GM12878 (cell line): ENCODE results near the gene ATF3. TPM values are rescaled to one million over a fixed set of nuclear protein-coding genes. Genes with fewer than 3 reads are reported as not detected.

Source experiments
- ATAC-seq: fragments of 200-7000 bp; cut with Tn5 transposase; 3 replicates; pipeline ENCODE4 v1.9.1; 2020; ENCODE audit warnings: mild to moderate bottlenecking, moderate library complexity
- BruUV-seq: library from RNA; stranded (reverse); fragments of 400-500 nt; replicated peaks from 2 replicates; lab custom pipeline; 2021; lab: Mats Ljungman, UMichigan
- CTCF ChIA-PET: fragments of 300-600 bp; sonication (Branson Sonifier 250); formaldehyde crosslinking; extraction: SDS; loops from one replicate; lab custom pipeline; 2021; ENCODE audit warnings: inconsistent platforms; lab: Yijun Ruan, JAX
- POLR2A ChIA-PET: fragments of 350-600 bp; formaldehyde crosslinking; extraction: SDS; loops from one replicate; lab custom pipeline; 2021; ENCODE audit warnings: inconsistent platforms; lab: Charles Lee
- RAD21 ChIA-PET: fragments of 300-600 bp; sonication (Branson Sonifier 250); formaldehyde crosslinking; loops from one replicate; lab custom pipeline; 2023; ENCODE audit warnings: antibody characterized with exemption; ENCODE audit not compliant: unreplicated experiment; lab: Charles Lee
- SMC1A ChIA-PET: fragments of 300-600 bp; sonication (Branson Sonifier 250); formaldehyde crosslinking; loops from one replicate; lab custom pipeline; 2023; ENCODE audit not compliant: unreplicated experiment, uncharacterized antibody; lab: Charles Lee
- DNase-seq: peaks from one replicate; pipeline ENCODE4 v3.0.0-alpha.2; 2011; ENCODE audit warnings: low read depth, low spot score
- FAIRE-seq: peaks from 3 replicates; lab custom pipeline; 2011; peaks lifted over from hg19 to GRCh38; lab: Jason Lieb, UNC
- H2AFZ ChIP-seq: 2 replicates; pipeline ENCODE4 v1.6.0; 2011; ENCODE audit warnings: low read depth, low read length, control low read depth; ENCODE audit not compliant: control insufficient read depth
- H3K27ac ChIP-seq: 2 replicates; pipeline ENCODE4 v1.5.1; 2011; ENCODE audit warnings: control low read depth; ENCODE audit not compliant: control insufficient read depth, insufficient read depth
- H3K27me3 ChIP-seq, 2 experiments: replicated peaks in 1 of 2; 2 replicates each; pipeline versions ENCODE4 v1.6.0 to v1.6.1; 2011; ENCODE audit warnings: low read length in 1 of 2; ENCODE audit not compliant: control insufficient read depth in 2 of 2, insufficient read depth in 2 of 2
- H3K36me3 ChIP-seq, 2 experiments: 2 replicates each; pipeline ENCODE4 v1.5.1; 2011; ENCODE audit warnings: low read length in 1 of 2; ENCODE audit not compliant: control insufficient read depth in 2 of 2, insufficient read depth in 2 of 2
- H3K4me1 ChIP-seq: 2 replicates; pipeline ENCODE4 v1.6.1; 2011; ENCODE audit warnings: mild to moderate bottlenecking, low read length, moderate library complexity, mixed read lengths; ENCODE audit not compliant: control insufficient read depth, insufficient read depth
- H3K4me2 ChIP-seq: 2 replicates; pipeline ENCODE4 v1.6.0; 2011; ENCODE audit warnings: control low read depth; ENCODE audit not compliant: control insufficient read depth, insufficient read depth
- H3K4me3 ChIP-seq: fragments of 200-600 bp; sonication (generic); 2 replicates; pipeline ENCODE4 v1.5.1; 2016
- H3K79me2 ChIP-seq: 2 replicates; pipeline ENCODE4 v1.6.0; 2011; ENCODE audit warnings: low read length; ENCODE audit not compliant: control insufficient read depth, insufficient read depth
- H3K9ac ChIP-seq: 2 replicates; pipeline ENCODE4 v1.8.0; 2011; ENCODE audit warnings: low read length, control low read depth, mixed read lengths; ENCODE audit not compliant: control insufficient read depth, insufficient read depth
- H3K9me3 ChIP-seq: replicated peaks from 3 replicates; pipeline ENCODE4 v1.5.1; 2011; ENCODE audit warnings: mild to moderate bottlenecking, low read length; ENCODE audit not compliant: control insufficient read depth, insufficient read depth
- H4K20me1 ChIP-seq: 2 replicates; pipeline ENCODE4 v1.6.0; 2011; ENCODE audit not compliant: control insufficient read depth, insufficient read depth
- CHD2 ChIP-seq: IDR thresholded peaks from 2 replicates; pipeline ENCODE4 v1.6.1; 2011; ENCODE audit warnings: low read depth, low read length, improper control_type of control experiment, borderline replicate concordance
- EED ChIP-seq: sonication (generic); IDR thresholded peaks from 2 replicates; pipeline ENCODE4 v1.6.1; 2016; ENCODE audit warnings: antibody characterized with exemption, low read depth
- ESRRA ChIP-seq: IDR thresholded peaks from 2 replicates; pipeline ENCODE4 v1.6.1; 2012; ENCODE audit warnings: mild to moderate bottlenecking, low read length, improper control_type of control experiment
- JUNB ChIP-seq: IDR thresholded peaks from 2 replicates; pipeline ENCODE4 v1.6.1; 2016; ENCODE audit warnings: antibody characterized with exemption, mild to moderate bottlenecking
- JUND ChIP-seq: IDR thresholded peaks from 2 replicates; pipeline ENCODE4 v1.6.1; 2012; ENCODE audit warnings: low read depth, mild to moderate bottlenecking, low read length, improper control_type of control experiment, moderate library complexity
- NFIC ChIP-seq: IDR thresholded peaks from 2 replicates; pipeline ENCODE4 v1.6.1; 2012; ENCODE audit warnings: low read depth, mild to moderate bottlenecking, inconsistent platforms, low read length, moderate library complexity
- POLR2AphosphoS2 ChIP-seq: IDR thresholded peaks from 2 replicates; pipeline ENCODE4 v1.6.1; 2011; ENCODE audit warnings: low read depth, mild to moderate bottlenecking, low read length, improper control_type of control experiment, moderate library complexity
- RELA ChIP-seq: fragments of 450-650 bp; IDR thresholded peaks from 2 replicates; pipeline ENCODE4 v1.8.0; 2014; ENCODE audit warnings: borderline replicate concordance; ENCODE audit not compliant: partially characterized antibody
- SIX5 ChIP-seq: IDR thresholded peaks from 2 replicates; pipeline ENCODE4 v1.6.1; 2011; ENCODE audit warnings: mild to moderate bottlenecking, low read depth, low read length, moderate library complexity; ENCODE audit not compliant: severe bottlenecking
- TCF12 ChIP-seq: IDR thresholded peaks from 2 replicates; pipeline ENCODE4 v1.6.1; 2011; ENCODE audit warnings: low read depth, mild to moderate bottlenecking, low read length
- ZNF24 ChIP-seq: fragments of 450-650 bp; IDR thresholded peaks from 2 replicates; pipeline ENCODE4 v1.6.1; 2017; ENCODE audit warnings: antibody characterized with exemption, mild to moderate bottlenecking
- ZSCAN29 ChIP-seq: fragments of 450-650 bp; IDR thresholded peaks from 2 replicates; pipeline ENCODE4 v1.6.1; 2017; ENCODE audit warnings: mild to moderate bottlenecking, moderate library complexity
- whole genome bisulfite sequencing: methylation state at CpG from one replicate; pipeline ENCODE4 v1.1.6; 2016; ENCODE audit warnings: low lambda C conversion rate; ENCODE audit not compliant: insufficient replicate concordance, insufficient coverage; ENCODE audit errors: missing lambda C conversion rate; 5-methylcytosine and 5-hydroxymethylcytosine counted together
- in situ Hi-C: fragments of 300-500 bp; cut with MboI; formaldehyde crosslinking; loops from 9 replicates; pipeline ENCODE4 v1.14.3; 2018; ENCODE audit warnings: mixed read lengths
- intact Hi-C: fragments of 100-400 bp; cut with micrococcal nuclease; formaldehyde crosslinking; loops from one replicate; pipeline ENCODE4 v1.14.2; 2022; ENCODE audit not compliant: unreplicated experiment
- polyA plus RNA-seq, 11 experiments: library from polyadenylated mRNA; depleted of rRNA in 4 of 11; unstranded in 6 of 11; stranded (reverse) in 5 of 11; fragments of >200 nt; fragmentation: Nextera tagmentation in 4 of 11; fragmentation: Illumina TruSeq in 1 of 11; extraction: Ambion mirVana in 4 of 11; extraction: Trizol in 1 of 11; gene quantifications; 1 replicate in 1 of 11; 2 replicates in 10 of 11; pipeline versions ENCODE4 v1.2.1 to v1.2.3, GENCODE V29; 2011 to 2016; ENCODE audit warnings: inconsistent platforms in 2 of 11, missing spikeins in 2 of 11, low read depth in 1 of 11
- total RNA-seq, 4 experiments: library from RNA; depleted of rRNA in 3 of 4; stranded (reverse); fragments of >200 nt in 3 of 4; fragmentation: Illumina TruSeq in 1 of 4; extraction: Trizol in 1 of 4; gene quantifications; 2 replicates each; pipeline versions ENCODE4 v1.2.1 to v1.2.3, GENCODE V29; 2013 to 2021
- TF ChIP-seq, protein P1 (sequence below): fragments of 450-650 bp; conservative IDR thresholded peaks from 2 replicates; pipeline ENCODE4 v1.6.1; 2017; ENCODE audit warnings: mild to moderate bottlenecking, moderate library complexity
- TF ChIP-seq, protein P2 (sequence below): IDR thresholded peaks from 2 replicates; pipeline ENCODE4 v1.6.1; 2012; ENCODE audit warnings: low read depth, low read length, improper control_type of control experiment

The ATF3 gene
- total and polyA plus RNA-seq, 10 of the 15 experiments (the other 5 are each of a cell fraction or from before 2014, with no cell fraction given) = 3.0 to 13.9 (median 8.3) TPM

GRCh38 chr1:212668477-212668876 lies 59.9 kb downstream of the ATF3 start:
- ATAC-seq = no peak
- no TSS peak for BruUV-seq
- WGBS = 87% methylated on average over 5 of the region's 5 CpGs
- no peak overlapping the region for H3K4me2 ChIP-seq
- no peak overlapping the region for H2AFZ ChIP-seq
- ChIA-PET SMC1A (interaction anchor here (0.7 to 5.7 kb wide), 35 partner anchors 9 to 335 kb away, joined by 3 to 80 read pairs (median 5); partner anchors contain the start of genes BATF3, NSL1 and TATDN3), POLR2A (interaction anchor here (1.0 to 2.6 kb wide), 4 partner anchors 9 to 82 kb away, joined by 3 to 15 read pairs (median 4); no protein-coding TSS in a partner anchor), CTCF (interaction anchor here (0.6 to 5.6 kb wide), 31 partner anchors 15 to 985 kb away, joined by 3 to 91 read pairs (median 6); partner anchors contain the start of genes BATF3, DTL, INTS7 and NSL1), RAD21 (interaction anchor here (1.1 to 5.3 kb wide), 14 partner anchors 10 to 327 kb away, joined by 3 to 59 read pairs (median 6); no protein-coding TSS in a partner anchor)
- intact Hi-C loops (loop anchor here (10.0 kb wide), 1 partner anchor 396 kb away; no protein-coding TSS in a partner anchor), in situ Hi-C loops (loop anchor here (5.0 kb wide), 1 partner anchor 329 kb away; no protein-coding TSS in a partner anchor)
- TF ChIP-seq EED (no peak), CHD2 (no peak), JUND (no peak), POLR2AphosphoS2 (no peak), SIX5 (no peak), ZNF24 (no peak), ESRRA (no peak), NFIC (no peak), TCF12 (no peak), ZSCAN29 (no peak), RELA (no peak), JUNB (no peak)
- TF ChIP-seq, protein P1, sequence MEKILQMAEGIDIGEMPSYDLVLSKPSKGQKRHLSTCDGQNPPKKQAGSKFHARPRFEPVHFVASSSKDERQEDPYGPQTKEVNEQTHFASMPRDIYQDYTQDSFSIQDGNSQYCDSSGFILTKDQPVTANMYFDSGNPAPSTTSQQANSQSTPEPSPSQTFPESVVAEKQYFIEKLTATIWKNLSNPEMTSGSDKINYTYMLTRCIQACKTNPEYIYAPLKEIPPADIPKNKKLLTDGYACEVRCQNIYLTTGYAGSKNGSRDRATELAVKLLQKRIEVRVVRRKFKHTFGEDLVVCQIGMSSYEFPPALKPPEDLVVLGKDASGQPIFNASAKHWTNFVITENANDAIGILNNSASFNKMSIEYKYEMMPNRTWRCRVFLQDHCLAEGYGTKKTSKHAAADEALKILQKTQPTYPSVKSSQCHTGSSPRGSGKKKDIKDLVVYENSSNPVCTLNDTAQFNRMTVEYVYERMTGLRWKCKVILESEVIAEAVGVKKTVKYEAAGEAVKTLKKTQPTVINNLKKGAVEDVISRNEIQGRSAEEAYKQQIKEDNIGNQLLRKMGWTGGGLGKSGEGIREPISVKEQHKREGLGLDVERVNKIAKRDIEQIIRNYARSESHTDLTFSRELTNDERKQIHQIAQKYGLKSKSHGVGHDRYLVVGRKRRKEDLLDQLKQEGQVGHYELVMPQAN = no peak
- TF ChIP-seq, protein P2, sequence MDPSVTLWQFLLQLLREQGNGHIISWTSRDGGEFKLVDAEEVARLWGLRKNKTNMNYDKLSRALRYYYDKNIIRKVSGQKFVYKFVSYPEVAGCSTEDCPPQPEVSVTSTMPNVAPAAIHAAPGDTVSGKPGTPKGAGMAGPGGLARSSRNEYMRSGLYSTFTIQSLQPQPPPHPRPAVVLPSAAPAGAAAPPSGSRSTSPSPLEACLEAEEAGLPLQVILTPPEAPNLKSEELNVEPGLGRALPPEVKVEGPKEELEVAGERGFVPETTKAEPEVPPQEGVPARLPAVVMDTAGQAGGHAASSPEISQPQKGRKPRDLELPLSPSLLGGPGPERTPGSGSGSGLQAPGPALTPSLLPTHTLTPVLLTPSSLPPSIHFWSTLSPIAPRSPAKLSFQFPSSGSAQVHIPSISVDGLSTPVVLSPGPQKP = no peak
- FAIRE-seq = no peak
- no peaks in the 10 kb centered on the region for H3K36me3 ChIP-seq
- H3K4me1 ChIP-seq = peaks cover 38% of the 10 kb centered on the region
- H4K20me1 ChIP-seq = no peaks in the 10 kb centered on the region
- no peak for DNase-seq
- H3K27me3 ChIP-seq = no peaks in the 10 kb centered on the region
- no peak overlapping the region for H3K27ac ChIP-seq
- no peaks in the 10 kb centered on the region for H3K79me2 ChIP-seq
- H3K9ac ChIP-seq = no peak overlapping the region
- H3K9me3 ChIP-seq = no peaks in the 10 kb centered on the region
- no peak overlapping the region for H3K4me3 ChIP-seq
